Ishikawa (cell line): ENCODE data around the gene SNX32.

ENCODE experiments used
- CEBPB ChIP-seq: IDR thresholded peaks from 2 replicates; pipeline ENCODE4 v1.6.1; 2012
- CREB1 ChIP-seq: IDR thresholded peaks from 2 replicates; pipeline ENCODE4 v1.6.1; 2012; ENCODE audit warnings: low read depth
- EGR1 ChIP-seq: IDR thresholded peaks from 2 replicates; pipeline ENCODE4 v1.6.1; 2012
- FOXM1 ChIP-seq: IDR thresholded peaks from 2 replicates; pipeline ENCODE4 v1.6.1; 2012; ENCODE audit warnings: low read depth, borderline replicate concordance
- MAX ChIP-seq: IDR thresholded peaks from 2 replicates; pipeline ENCODE4 v1.6.1; 2012
- RAD21 ChIP-seq: IDR thresholded peaks from 2 replicates; pipeline ENCODE4 v1.6.1; 2012; ENCODE audit warnings: low read depth
- REST ChIP-seq: IDR thresholded peaks from 2 replicates; pipeline ENCODE4 v1.6.1; 2012; ENCODE audit warnings: low read depth, mild to moderate bottlenecking
- TAF1 ChIP-seq: IDR thresholded peaks from 2 replicates; pipeline ENCODE4 v1.6.1; 2012; ENCODE audit warnings: low read depth, mild to moderate bottlenecking
- TCF12 ChIP-seq: IDR thresholded peaks from 2 replicates; pipeline ENCODE4 v1.6.1; 2012; ENCODE audit warnings: low read depth
- TEAD4 ChIP-seq: IDR thresholded peaks from 2 replicates; pipeline ENCODE4 v1.6.1; 2012
- YY1 ChIP-seq: IDR thresholded peaks from 2 replicates; pipeline ENCODE4 v1.6.1; 2012; ENCODE audit warnings: low read depth

DNA sequence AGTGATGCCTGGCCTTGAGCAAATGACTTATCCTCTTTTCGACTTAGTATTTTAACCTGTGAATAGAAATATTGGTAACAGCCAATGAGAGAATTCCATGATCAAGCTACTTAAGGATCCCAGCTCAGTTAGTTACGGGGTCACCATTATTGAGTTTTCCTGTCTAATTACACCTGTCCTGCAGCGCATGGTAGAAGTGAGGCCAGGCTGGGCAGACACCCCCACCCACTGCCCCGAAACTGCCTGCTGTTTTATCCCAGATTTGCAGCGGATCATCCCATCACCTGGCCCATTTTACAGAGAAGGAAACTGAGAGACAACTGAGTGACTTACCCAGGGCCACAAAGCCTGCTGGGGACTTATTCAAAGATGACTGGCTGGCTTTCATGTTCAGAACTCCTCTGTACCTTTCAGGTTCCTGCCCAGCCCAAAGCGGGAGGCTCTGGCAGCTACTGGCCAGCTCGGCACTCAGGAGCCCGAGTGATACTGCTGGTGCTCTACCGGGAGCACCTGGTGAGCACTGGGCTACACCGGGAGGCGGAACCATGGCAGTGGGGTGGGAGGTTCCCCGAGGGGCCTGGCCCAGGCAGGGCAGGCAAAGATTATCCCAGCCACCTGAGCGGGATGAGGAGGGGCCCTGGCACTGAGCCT, 27.9 kb downstream of the SNX32 start:
- no peak for TF ChIP-seq RAD21
- no peak for TF ChIP-seq TAF1
- no peak for TF ChIP-seq MAX
- TF ChIP-seq FOXM1, result no peak
- no peak for TF ChIP-seq EGR1
- TF ChIP-seq CEBPB, result no peak
- no peak for TF ChIP-seq REST
- TF ChIP-seq TCF12, result no peak
- TF ChIP-seq CREB1, result no peak
- TF ChIP-seq YY1, result no peak
- no peak for TF ChIP-seq TEAD4
